IMR-90 (cell line): ENCODE data around the gene GNE. TPM values are rescaled to one million over a fixed set of nuclear protein-coding genes. Genes with fewer than 3 reads are reported as not detected.

Experiments used
- ATAC-seq: fragments of 200-7000 bp; cut with Tn5 transposase; 2 replicates; pipeline ENCODE4 v1.9.1; 2020; ENCODE audit warnings: low read depth, mild to moderate bottlenecking, moderate library complexity
- BruUV-seq: library from RNA; stranded (reverse); fragments of 400-500 nt; replicated peaks from 2 replicates; lab custom pipeline; 2021; lab: Mats Ljungman, UMichigan
- CTCF ChIA-PET: fragments of 300-600 bp; formaldehyde crosslinking; extraction: SDS; loops from one replicate; lab custom pipeline; 2021; ENCODE audit warnings: antibody characterized with exemption; lab: Yijun Ruan, JAX
- POLR2A ChIA-PET: fragments of 300-600 bp; sonication (Branson Sonifier 250); formaldehyde crosslinking; loops from one replicate; lab custom pipeline; 2022; ENCODE audit warnings: antibody characterized with exemption; ENCODE audit not compliant: unreplicated experiment; lab: Charles Lee
- DNase-seq: peaks from one replicate; pipeline ENCODE4 v3.0.0; 2013
- H2AFZ ChIP-seq: replicated peaks from 2 replicates; pipeline ENCODE3; 2013; ENCODE audit warnings: low read length, mild to moderate bottlenecking; ENCODE audit not compliant: poor library complexity
- H2AK5ac ChIP-seq: 2 replicates; pipeline ENCODE4 v1.6.1; 2013; ENCODE audit warnings: low read depth, low read length, inconsistent platforms
- H2AK9ac ChIP-seq: replicated peaks from 2 replicates; pipeline ENCODE3; 2013; ENCODE audit warnings: mild to moderate bottlenecking, low read depth, low read length, moderate library complexity; ENCODE audit not compliant: poor library complexity
- H2BK120ac ChIP-seq: 2 replicates; pipeline ENCODE4 v1.6.1; 2013; ENCODE audit warnings: low read depth, low read length, inconsistent platforms
- H2BK15ac ChIP-seq: 3 replicates; pipeline ENCODE4 v1.6.1; 2013; ENCODE audit warnings: low read depth, low read length, inconsistent platforms
- H2BK20ac ChIP-seq: 2 replicates; pipeline ENCODE4 v1.6.1; 2013; ENCODE audit warnings: low read depth, mild to moderate bottlenecking, inconsistent platforms, low read length, moderate library complexity
- H2BK5ac ChIP-seq: 2 replicates; pipeline ENCODE4 v1.6.1; 2013; ENCODE audit warnings: mild to moderate bottlenecking, low read depth, low read length, inconsistent platforms; ENCODE audit not compliant: poor library complexity, severe bottlenecking
- H3K14ac ChIP-seq: replicated peaks from 2 replicates; pipeline ENCODE4 v1.6.1; 2013; ENCODE audit warnings: low read depth, low read length, inconsistent platforms
- H3K18ac ChIP-seq: 2 replicates; pipeline ENCODE4 v1.6.1; 2013; ENCODE audit warnings: low read depth, low read length, control low read depth
- H3K23ac ChIP-seq: 2 replicates; pipeline ENCODE4 v1.6.1; 2013; ENCODE audit warnings: low read depth, low read length, inconsistent platforms
- H3K27ac ChIP-seq: 2 replicates; pipeline ENCODE4 v1.5.1; 2013; ENCODE audit warnings: mild to moderate bottlenecking, control low read depth, low read length; ENCODE audit not compliant: insufficient read depth
- H3K27me3 ChIP-seq: 2 replicates; pipeline ENCODE4 v1.6.1; 2013; ENCODE audit warnings: low read length; ENCODE audit not compliant: control insufficient read depth, insufficient read depth
- H3K36me3 ChIP-seq: 2 replicates; pipeline ENCODE4 v1.6.1; 2013; ENCODE audit warnings: low read length, mixed read lengths; ENCODE audit not compliant: control insufficient read depth, insufficient read depth
- H3K4ac ChIP-seq: 2 replicates; pipeline ENCODE4 v1.6.1; 2013; ENCODE audit warnings: low read depth, low read length, inconsistent platforms
- H3K4me1 ChIP-seq: 2 replicates; pipeline ENCODE4 v1.6.1; 2013; ENCODE audit warnings: low read length, mixed read lengths; ENCODE audit not compliant: control insufficient read depth, insufficient read depth
- H3K4me2 ChIP-seq: 2 replicates; pipeline ENCODE4 v1.6.1; 2013; ENCODE audit warnings: low read depth, mild to moderate bottlenecking, control low read depth, low read length, moderate library complexity
- H3K4me3 ChIP-seq: 2 replicates; pipeline ENCODE4 v1.5.1; 2013; ENCODE audit warnings: low read depth, mild to moderate bottlenecking, control low read depth, low read length, moderate library complexity; ENCODE audit not compliant: insufficient read depth
- H3K56ac ChIP-seq: 2 replicates; pipeline ENCODE4 v1.6.1; 2013; ENCODE audit warnings: low read length, inconsistent platforms; ENCODE audit not compliant: insufficient read depth; ENCODE audit errors: extremely low read depth
- H3K79me1 ChIP-seq, 2 experiments: 2 replicates each; pipeline ENCODE4 v1.6.1; 2013; ENCODE audit warnings: low read length in 2 of 2, inconsistent platforms in 1 of 2, low read depth in 1 of 2
- H3K9ac ChIP-seq: 2 replicates; pipeline ENCODE4 v1.6.1; 2013; ENCODE audit warnings: low read depth, low read length, control low read depth
- H3K9me1 ChIP-seq: 2 replicates; pipeline ENCODE4 v1.6.1; 2013; ENCODE audit warnings: low read length, inconsistent platforms; ENCODE audit not compliant: insufficient read depth
- H3K9me3 ChIP-seq: 2 replicates; pipeline ENCODE4 v1.6.1; 2013; ENCODE audit warnings: low read length; ENCODE audit not compliant: control insufficient read depth, insufficient read depth
- H4K20me1 ChIP-seq: 2 replicates; pipeline ENCODE4 v1.6.1; 2013; ENCODE audit warnings: low read length, inconsistent platforms; ENCODE audit not compliant: insufficient read depth
- H4K5ac ChIP-seq: 2 replicates; pipeline ENCODE4 v1.6.1; 2013; ENCODE audit warnings: mild to moderate bottlenecking, low read depth, low read length, control low read depth
- H4K8ac ChIP-seq, 2 experiments: 2 replicates each; pipeline ENCODE4 v1.6.1; 2013; ENCODE audit warnings: low read depth in 2 of 2, low read length in 2 of 2, control low read depth in 1 of 2, inconsistent platforms in 1 of 2
- H4K91ac ChIP-seq: 2 replicates; pipeline ENCODE4 v1.6.1; 2013; ENCODE audit warnings: low read depth, low read length, inconsistent platforms; ENCODE audit not compliant: insufficient read depth
- CEBPB ChIP-seq: IDR thresholded peaks from 2 replicates; pipeline ENCODE4 v1.6.1; 2012; ENCODE audit warnings: low read depth, low read length, improper control_type of control experiment
- CTCF ChIP-seq: conservative IDR thresholded peaks from 2 replicates; pipeline ENCODE4 v1.5.1; 2012; ENCODE audit warnings: mild to moderate bottlenecking, low read depth, low read length, improper control_type of control experiment
- MAFK ChIP-seq: IDR thresholded peaks from 2 replicates; pipeline ENCODE4 v1.6.1; 2012; ENCODE audit warnings: low read depth, low read length, improper control_type of control experiment
- MXI1 ChIP-seq: IDR thresholded peaks from 2 replicates; pipeline ENCODE4 v1.6.1; 2012; ENCODE audit warnings: low read depth, mild to moderate bottlenecking, low read length, moderate library complexity, borderline replicate concordance
- RCOR1 ChIP-seq: IDR thresholded peaks from 2 replicates; pipeline ENCODE4 v1.6.1; 2012; ENCODE audit warnings: mild to moderate bottlenecking, low read length, improper control_type of control experiment; ENCODE audit not compliant: insufficient replicate concordance
- USF2 ChIP-seq: fragments of 150-350 bp; IDR thresholded peaks from 2 replicates; pipeline ENCODE4 v1.6.1; 2017; ENCODE audit warnings: mild to moderate bottlenecking, antibody characterized with exemption, low read length, low read depth
- WGBS, 2 experiments: methylation state at CpG; one replicate each; pipeline versions ENCODE4 v1.1.5 to v1.1.7; 2013; ENCODE audit warnings: missing lambda C conversion rate in 2 of 2; ENCODE audit not compliant: insufficient read length in 1 of 2; ENCODE audit errors: extremely low coverage in 2 of 2; 5-methylcytosine and 5-hydroxymethylcytosine counted together
- dilution Hi-C: fragments of 300-500 bp; cut with HindIII; formaldehyde crosslinking; loops from one replicate; pipeline ENCODE4 v1.14.3; 2018; ENCODE audit warnings: low sequenced_read_pairs; ENCODE audit not compliant: unreplicated experiment
- in situ Hi-C: fragments of 300-500 bp; cut with MboI; formaldehyde crosslinking; loops from 3 replicates; pipeline ENCODE4 v1.14.3; 2019; ENCODE audit warnings: low sequenced_read_pairs, inconsistent platforms, mixed read lengths
- intact Hi-C: fragments of 100-400 bp; cut with micrococcal nuclease; formaldehyde crosslinking; loops from 2 replicates; pipeline ENCODE4 v1.10.0; 2022
- polyA plus RNA-seq, 3 experiments: library from polyadenylated mRNA; depleted of rRNA; stranded (reverse); fragments of >200 nt; gene quantifications; 2 replicates each; pipeline ENCODE4 v1.2.3, GENCODE V29; 2012; ENCODE audit warnings: low replicate concordance in 1 of 3
- total RNA-seq: library from RNA; depleted of rRNA; stranded (reverse); fragments of >200 nt; gene quantifications from 2 replicates; pipeline ENCODE4 v1.2.3, GENCODE V29; 2012

GNE gene
- total and polyA plus RNA-seq, 2 of the 4 experiments (the other 2 are of a cell fraction), result 11.7 to 34.1 TPM

- no peak for ATAC-seq
- no TSS peak for BruUV-seq
- Histone ChIP-seq H2BK20ac (no peak overlapping the region), H4K20me1 (peaks cover 56% of the 10 kb centered on the region), H2BK15ac (no peak overlapping the region), H4K5ac (no peak overlapping the region), H3K4me1 (peaks cover 11% of the 10 kb centered on the region), H3K27ac (no peak overlapping the region), H4K8ac (no peak overlapping the region), H3K9me1 (peaks cover 14% of the 10 kb centered on the region), H2AK9ac (no peak overlapping the region), H3K4ac (no peak overlapping the region), H3K79me1 (peaks cover 3 to 58% of the 10 kb centered on the region in 2 experiments; a peak in 3 of 4 replicates), H3K36me3 (peaks cover 6% of the 10 kb centered on the region), H2BK5ac (no peak overlapping the region), H3K4me2 (peak overlapping the region; percentile 93), H3K9me3 (no peaks in the 10 kb centered on the region), H3K56ac (no peak overlapping the region), H3K18ac (no peak overlapping the region), H3K4me3 (peak overlapping the region; percentile 43), H2AFZ (no peak overlapping the region), H3K27me3 (no peaks in the 10 kb centered on the region), H3K23ac (peak overlapping the region; percentile 87), H4K91ac (no peak overlapping the region), H2AK5ac (peak overlapping the region; percentile 44; the same call in 1 of the 2 replicates), H3K9ac (peak overlapping the region; percentile 58; the same call in 1 of the 2 replicates), H3K14ac (peak overlapping the region; percentile 57; the same call in 1 of the 2 replicates), H2BK120ac (no peak overlapping the region)
- dilution Hi-C loops (no loop called here), intact Hi-C loops (loop anchor here (2.0 to 5.0 kb wide), 3 partner anchors 14 to 134 kb away; no protein-coding TSS in a partner anchor), in situ Hi-C loops (no loop called here)
- 100% methylated on average over 2 of the region's 3 CpGs; no CpG with 5 or more reads in 1 of the 2 experiments for WGBS, 2 experiments
- ChIA-PET POLR2A (interaction anchor here (0.6 kb wide), 1 partner anchor 139 kb away, joined by 3 read pairs; no protein-coding TSS in a partner anchor), CTCF (interaction anchor here (0.5 kb wide), 1 partner anchor 326 kb away, joined by 3 read pairs; no protein-coding TSS in a partner anchor)
- DNase-seq, result peak; percentile 17
- TF ChIP-seq CEBPB (no peak), CTCF (no peak), MXI1 (no peak), MAFK (peak; percentile 97), USF2 (no peak), RCOR1 (no peak)
Observed at GRCh38 chr9:36193023-36193422, 65.2 kb downstream of the GNE start.
